ENCODE results near the gene NXN.
"Not testable (repeated sequence)": the region's sequence is repeated elsewhere in the genome, so short reads cannot be mapped to it uniquely, and the experiment has no call there.

NXN gene

DNA sequence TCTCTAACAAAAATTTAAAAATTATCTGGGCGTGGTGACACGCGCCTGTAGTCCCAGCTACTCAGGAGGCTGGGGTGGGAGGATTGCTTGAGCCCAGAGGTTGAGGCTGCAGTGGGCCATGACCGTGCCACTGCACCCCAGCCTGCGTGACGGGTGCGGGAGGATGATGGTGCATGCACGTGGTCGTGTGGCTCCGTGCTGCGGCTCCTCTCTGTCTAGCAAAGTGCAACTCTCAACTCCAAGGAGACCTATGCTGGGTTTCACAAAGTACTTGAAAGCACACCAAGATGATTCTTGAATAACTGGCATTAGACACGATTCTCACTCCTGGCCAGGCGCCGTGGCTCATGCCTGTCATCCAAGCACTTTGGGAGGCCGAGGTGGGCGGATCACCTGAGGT lies 25.8 kb downstream of the NXN start:
- no peak for DNase-seq (ENCODE audit: low read depth in 2 of 2)

DNA sequence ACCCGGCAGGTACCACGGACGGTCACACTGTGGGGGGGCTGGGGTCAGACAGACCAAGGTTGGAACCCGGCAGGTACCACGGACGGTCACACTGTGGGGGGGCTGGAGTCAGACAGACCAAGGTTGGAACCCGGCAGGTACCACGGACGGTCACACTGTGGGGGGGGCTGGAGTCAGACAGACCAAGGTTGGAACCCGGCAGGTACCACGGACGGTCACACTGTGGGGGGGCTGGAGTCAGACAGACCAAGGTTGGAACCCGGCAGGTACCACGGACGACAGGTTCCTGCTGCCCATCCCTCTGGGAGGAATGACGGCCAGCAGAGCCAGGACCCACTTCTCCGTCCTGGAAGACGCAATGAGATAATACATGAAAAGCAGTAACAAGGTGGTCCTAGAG lies 27.0 kb downstream of the NXN start:
- not testable (repeated sequence) for DNase-seq (ENCODE audit: low read depth in 2 of 2)

DNA sequence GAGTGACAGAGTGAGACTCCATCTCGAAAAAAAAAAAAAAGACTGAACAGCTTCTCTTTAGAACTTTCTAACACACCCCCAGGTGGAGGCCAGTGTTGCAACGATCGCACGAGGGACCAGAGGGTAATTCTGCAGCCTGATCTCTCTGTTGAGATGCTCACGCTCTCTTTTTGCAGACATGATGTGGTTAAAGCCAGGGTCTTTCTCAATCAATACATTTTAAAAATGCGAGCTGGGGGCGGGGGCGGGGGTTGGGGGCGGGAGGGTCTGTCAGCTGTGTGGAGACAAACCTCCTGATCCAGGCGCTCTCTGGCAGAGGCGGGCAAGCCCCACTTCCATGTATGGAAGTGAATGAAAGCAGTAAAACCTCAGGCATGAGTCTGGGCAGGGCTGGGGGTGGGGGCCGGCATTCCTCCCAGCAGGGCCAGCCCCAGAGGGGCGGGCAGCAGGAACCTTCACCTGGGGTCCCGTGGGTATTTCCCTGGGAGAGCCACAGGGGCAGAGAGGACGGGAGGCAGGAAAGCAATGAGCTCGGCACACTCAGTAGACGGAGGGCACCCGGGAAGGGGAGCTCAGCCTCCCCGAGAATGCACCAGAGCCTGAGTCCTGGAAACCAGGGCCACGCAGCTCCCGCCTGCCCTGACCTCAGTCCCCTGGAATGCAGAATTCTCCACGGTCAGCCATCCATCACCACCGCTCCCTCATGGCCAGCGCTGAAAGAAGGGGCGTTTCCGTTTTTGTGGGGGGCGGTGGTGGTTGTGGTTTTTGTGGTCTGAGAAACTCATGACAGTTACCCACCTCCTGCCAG lies 28.0 kb downstream of the NXN start:
- no peak for DNase-seq (ENCODE audit: low read depth in 2 of 2)

DNA sequence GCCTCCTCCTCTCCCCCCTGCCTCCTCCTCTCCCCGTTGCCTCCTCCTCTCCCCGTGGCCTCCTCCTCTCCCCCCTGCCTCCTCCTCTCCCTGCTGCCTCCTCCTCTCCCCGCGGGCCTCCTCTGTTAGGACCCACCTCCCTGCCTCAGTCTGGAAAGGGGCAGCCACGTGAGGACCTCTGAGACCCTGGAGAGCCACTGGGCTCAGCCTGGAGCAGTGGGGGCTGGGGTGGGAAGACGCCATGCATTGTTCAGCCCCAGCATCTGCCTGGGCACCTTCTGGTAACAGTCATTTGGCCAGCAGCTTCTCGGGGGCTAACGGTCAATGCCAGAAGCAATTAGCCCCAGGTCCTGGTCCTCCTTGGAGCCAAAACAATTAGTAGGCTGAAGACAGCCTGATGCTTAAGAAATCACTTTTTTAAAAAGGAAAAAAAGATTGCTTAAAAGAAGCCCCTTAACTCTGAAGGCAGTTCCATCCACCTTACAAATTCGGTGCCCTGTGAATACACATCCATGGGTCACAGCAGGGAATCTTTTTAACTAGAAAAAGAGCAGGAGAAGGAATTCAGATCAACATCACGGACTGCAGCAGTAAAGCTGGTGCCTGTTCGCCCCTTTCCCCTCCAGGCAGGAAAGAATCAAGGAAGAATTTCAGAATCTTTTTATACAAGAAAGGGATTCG lies 29.8 kb downstream of the NXN start:
- no peak for DNase-seq (ENCODE audit: low read depth in 2 of 2)

DNA sequence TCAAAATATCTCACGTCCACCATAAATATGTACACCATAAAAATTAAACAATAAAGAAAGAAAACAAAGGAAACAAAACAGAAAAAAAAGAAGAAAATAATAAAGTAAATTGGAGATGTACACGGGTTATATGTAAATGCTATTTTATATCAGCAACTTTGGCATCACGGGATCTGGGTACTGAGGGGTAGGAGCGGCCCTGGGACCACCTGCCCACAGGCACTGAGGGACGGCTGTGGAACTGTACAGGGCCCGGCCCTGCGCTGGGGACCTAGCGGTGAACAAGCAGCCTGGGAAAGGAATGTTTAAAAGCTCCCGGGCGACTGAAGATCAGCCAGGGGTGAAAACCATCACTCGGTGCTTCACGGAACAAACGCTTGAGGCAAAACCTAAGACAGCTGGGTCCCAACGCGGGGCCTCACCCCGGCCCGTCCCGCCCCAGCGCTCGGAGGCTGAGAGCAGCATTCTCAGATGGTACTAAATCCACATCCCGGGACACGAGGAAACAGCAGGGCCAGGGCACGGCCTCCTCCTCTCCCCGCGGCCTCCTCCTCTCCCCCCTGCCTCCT lies 31.2 kb downstream of the NXN start:
- no peak for DNase-seq (ENCODE audit: low read depth in 2 of 2)

DNA sequence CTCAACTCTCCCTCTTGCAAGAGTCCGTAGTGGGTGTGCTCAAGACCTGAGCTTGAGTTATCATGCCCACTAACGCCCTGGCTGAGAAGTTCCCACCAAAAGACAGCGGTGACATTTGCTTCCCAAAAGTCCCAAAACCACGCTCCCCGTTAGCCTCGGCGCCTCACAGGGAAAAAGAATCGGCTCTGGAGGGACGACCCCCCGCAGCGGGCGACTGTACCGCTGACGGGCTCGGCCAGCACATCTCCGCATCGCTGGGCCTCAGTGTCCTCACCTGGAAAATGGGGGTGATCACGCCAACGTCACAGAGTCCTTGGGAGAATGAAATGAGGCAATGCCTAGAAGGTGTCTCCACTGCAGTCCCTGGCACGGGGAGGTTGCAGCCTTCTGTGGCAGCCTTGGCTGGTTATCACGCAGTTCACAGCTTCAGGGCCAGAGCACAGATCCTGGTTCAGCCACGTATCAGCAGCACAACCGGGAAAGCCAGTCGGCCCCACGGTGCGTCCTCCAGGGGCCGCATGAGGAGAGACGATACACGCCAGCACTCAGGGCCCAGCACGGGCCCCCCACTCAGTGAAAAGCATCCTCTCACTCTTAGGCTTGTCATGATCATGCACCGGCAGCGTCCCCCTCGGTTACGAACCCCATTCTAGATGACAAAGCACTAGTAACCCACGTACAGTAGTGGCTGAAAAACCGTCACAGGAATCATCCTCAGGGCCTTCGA lies 32.9 kb downstream of the NXN start:
- DNase-seq (ENCODE audit: low read depth in 2 of 2) = no peak

DNA sequence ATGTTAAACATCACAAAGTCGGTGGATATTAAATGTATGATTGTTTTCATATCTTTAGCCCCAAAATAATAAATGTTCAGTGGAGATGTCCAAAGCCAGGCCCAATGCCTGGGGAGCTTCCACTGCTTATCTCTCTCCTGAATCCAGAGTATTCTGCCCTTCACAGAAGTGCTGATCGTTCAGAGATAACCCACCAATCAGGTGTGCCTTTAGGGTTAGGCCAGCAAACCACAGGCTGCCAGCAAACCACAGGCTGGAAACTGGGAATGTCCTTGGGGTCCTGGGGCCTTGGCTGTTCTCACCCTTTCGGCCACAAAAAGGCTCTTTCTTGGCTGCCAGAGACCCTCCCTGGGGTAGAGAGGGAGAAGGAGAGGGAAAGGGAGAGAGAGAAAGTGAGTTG lies 33.9 kb downstream of the NXN start:
- DNase-seq (ENCODE audit: low read depth in 2 of 2) = no peak

DNA sequence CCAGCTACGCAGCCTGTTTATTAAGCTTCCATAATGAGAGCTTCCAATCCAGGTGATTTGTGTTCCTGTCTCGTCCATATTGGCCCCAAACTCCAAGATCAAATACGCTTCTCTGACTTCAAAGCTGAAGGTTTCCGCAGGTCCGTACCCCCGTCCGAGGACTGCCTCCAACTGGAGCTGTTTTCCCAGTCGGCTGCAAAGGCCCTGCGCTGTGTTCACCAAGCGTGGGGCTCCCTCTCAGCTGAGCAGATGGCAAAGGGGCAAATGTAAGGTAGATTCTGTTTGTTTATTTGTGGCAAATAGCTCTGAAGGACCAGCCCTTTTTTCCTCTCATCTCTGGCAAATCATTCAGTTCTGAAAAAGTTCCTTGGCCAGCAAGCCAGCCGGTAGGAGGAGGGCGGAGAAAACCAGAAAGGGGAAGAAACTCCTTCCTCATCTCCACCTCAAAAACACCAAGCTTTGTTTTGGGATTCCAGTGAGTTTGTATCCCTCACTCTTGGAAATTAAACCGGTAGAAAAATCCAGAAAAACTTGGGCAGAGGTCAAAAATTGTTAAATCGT lies 35.2 kb downstream of the NXN start:
- no peak for DNase-seq (ENCODE audit: low read depth in 2 of 2)

DNA sequence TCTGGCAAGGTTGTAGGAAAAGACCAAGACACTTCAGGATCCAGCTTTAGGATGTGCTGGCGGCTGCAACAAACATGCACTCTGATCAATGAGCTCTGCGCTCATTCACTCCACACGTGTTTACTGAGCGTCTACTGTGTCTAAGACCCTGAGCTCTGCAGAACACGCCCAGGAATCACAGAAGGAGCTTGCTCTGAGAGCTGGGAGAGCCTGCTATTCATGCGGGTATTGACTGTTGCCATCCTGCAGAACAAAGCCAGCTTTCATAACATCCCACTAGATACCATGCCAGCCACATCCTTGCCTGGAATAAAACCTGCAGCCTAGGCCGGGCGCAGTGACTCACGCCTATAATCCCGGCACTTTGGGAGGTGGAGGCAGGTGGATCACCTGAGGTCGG lies 44.1 kb downstream of the NXN start:
- no peak for DNase-seq (ENCODE audit: low read depth in 2 of 2)

DNA sequence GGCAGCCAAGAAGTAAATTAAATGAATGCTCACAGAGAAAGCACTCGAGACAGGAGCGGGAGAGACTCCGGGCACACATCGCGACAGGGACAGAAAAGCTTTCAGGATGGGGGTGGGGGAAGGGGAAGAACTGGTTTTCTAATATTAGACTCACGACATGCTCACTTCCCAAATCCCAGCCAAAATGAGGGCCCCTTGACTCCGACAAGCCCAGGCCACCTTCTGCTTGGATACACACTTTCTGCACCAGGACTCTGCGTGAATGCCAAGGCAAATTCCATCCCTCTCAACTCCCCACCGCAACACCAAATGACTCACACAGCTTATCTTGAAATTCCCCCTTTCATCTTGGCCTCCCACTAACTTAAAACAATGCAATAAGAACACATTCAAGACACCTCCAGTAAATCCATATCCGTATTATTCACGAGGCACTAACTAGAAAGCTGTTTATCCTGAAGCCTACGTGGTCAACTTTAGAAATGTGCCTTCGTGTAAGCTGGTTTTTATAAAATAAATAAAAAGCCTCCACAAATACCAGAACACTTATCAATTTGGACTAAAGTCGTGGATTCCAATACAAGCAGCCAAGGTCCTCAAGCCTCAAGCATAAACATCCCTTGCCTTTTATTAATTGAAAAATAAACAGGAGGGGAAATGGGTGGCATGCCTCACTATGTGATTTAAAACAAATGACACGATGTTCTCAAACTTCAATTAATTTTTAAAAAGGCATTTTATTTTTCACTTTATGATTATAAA lies 46.1 kb downstream of the NXN start:
- DNase-seq (ENCODE audit: low read depth in 2 of 2) = no peak

DNA sequence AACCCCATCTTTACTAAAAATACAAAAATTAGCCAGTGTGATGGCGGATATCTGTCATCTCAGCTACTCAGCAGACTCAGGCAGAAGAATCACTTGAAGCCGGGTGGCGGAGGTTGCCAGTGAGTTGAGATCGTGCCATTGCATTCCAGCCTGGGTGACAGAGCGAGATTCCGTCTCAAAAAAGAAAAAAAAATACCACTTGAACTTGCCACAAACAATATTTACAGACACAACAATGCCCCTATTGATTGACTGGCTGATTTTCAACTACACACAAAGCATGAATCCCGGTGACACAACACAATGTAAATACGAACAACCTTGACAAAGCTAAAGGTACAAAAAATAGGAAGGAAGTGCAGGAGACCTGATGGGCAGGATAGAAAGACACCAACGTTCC lies 49.3 kb downstream of the NXN start:
- no peak for DNase-seq (ENCODE audit: low read depth in 2 of 2)

DNA sequence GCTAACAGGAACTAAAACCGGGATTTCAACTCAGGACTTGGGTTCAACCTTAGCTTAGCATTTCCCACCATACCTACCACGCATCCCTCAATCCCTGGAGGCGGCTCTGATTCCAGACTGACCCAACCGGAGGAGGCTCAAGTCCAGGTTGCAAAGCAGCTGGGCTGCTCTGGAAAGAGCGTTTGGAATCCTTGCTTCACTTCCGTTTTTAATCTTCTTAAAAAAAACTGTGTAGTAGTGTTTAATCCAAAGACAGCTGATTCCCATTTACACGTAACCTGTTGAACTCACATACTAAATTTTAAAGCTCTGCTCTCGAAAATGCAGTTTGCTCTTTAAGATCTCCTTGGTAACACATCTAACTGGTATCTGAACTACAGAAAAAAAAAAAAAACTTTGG lies 50.0 kb downstream of the NXN start:
- DNase-seq (ENCODE audit: low read depth in 2 of 2) = no peak

DNA sequence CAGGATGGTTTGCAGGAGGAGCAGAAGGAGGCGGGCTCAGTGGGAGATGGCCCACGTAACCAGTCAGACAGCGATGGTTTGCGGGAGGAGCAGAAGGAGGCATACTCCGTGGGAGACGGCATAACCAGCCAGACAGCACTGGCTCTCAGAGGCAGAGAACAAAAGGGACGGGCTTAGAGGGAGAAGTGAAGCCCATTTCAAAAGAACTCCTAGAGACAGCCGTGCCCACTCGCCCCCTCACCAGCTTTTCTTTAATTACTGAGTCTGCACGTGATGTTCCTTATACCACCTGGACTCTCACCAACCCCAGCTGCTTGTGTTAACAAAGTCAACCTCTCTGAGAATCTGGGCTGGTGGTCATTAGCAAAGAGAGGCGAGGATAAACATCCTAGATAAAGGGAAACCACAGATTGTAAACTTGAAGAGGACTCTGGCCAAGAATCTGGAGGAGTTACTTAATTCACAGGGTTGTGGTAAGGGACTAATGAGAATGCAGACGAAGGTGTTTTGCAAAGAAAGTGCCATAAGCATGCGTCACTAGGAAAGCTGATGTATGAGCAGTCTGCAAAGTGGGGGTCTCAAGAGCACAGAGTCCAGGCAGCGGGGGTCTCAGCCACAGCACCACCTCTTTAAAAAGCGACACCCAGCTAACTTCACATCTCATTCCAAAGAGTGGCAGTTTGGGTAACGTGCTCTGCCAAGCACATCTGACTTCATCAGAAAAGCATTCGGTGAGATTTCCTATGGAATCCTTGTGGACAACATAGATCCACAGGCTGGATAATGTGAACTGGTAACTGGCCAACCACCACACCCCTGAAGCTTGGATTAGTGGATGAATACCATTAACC lies 51.7 kb downstream of the NXN start:
- DNase-seq (ENCODE audit: low read depth in 2 of 2) = no peak

DNA sequence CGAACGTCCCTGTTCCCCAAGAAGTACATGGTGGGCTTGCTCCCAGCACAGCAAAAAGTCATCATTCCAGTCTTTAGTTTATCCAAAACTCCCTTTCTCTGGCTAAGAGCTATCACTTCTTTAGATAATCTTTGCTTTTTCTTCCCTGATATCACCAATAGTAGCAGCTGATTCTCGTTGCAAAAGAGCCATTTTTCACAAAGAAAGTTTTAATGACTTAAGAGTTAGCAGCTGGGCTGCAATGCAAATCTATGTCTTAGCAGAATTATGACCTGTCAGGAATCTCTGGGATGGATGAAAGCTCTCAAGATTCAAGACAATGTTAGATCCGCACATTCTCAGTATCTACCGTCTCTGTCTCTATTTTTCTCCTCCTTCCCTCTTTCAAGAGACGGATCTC lies 53.8 kb downstream of the NXN start:
- no peak for DNase-seq (ENCODE audit: low read depth in 2 of 2)

DNA sequence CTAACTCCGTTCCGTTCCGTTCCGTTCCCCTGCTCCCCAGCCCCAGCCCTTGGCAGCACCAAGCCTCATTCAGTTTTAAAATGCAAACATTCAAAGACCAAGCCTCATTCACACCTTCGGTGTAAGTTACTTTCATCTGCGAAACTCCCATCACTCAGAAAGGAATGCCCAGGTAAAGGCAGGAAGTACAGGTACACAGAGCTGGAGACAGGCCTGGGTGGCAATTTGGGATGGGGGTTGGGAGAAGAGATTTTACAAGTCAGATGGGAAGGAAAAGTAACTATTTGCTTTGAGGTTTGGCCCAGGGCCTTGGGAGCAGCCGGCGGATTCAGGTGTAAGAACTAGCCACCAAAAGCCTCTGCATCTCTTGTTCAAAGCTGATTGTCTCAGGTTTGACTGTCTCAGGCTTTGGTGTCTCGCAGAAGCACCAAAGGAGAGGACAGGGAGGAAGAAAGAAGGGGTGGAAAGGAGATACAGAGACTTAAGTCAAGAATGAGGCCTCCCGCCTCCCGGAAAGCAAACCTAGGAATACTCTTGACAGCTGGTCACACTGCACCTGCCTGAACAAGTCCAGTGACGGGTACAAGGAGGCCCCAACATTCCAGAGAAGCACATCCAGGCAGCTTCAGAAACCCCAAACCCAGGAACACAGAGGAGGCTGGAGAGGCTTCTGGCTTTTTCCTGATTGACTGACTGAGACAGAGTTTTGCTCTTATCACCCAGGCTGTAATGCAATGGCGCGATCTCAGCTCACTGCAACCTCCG lies 54.7 kb downstream of the NXN start:
- no peak for DNase-seq (ENCODE audit: low read depth in 2 of 2)

DNA sequence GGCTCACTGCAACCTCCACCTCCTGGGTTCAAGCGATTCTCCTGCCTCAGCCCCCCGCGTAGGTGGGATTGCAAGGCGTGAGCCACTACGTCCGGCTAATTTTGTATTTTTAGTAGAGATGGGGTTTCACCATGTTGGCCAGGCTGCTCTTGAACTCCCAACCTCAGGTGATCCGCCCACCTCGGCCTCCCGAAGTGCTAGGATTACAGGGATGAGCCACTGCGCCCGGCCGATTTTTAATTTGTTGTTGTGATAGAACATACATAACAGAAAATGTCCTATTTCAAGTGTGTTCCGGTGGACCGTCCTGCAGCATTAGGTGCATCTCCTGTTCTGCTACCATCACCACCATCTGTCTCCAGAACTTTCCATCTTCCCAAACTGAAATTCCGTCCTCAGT lies 55.3 kb downstream of the NXN start:
- DNase-seq (ENCODE audit: low read depth in 2 of 2) = not testable (repeated sequence)

DNA sequence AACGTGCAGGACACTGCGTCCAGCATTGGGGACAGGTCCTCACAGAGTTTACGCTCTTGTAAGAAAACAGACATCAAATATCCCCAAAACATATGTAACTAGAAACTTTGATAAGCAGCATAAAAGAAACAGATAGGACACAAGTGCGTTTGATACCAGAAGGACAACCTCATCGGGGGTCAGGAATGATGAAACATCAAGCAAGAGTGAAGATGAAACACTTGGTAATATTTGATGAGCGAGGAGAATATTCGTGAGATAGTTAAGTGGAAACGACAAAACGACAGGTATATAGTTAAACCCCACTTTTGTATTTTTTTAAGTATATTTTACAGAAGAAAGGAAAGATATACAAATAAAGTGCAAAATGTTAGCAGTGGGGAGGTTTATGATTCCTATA lies 55.9 kb downstream of the NXN start:
- no peak for DNase-seq (ENCODE audit: low read depth in 2 of 2)

DNA sequence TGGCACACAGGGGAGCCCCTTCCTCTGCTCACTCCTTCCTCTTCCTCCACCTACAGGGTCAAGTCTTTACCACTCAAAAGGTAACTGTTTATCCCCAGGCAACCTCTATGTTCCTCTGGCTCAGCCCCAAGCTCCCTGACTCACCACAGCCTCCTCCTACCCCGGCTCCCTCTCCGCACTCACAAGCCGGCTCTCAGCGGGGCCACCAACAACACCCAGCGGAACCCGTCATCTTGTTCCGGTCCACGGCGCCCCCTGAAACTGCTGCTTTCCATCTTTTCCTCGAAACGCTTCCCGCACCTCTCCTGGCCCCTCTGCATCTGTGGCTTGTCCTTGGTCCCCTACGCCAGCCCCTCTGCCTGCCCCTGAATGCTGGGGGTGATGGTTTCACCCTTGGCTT lies 58.4 kb downstream of the NXN start:
- no peak for DNase-seq (ENCODE audit: low read depth in 2 of 2)

DNA sequence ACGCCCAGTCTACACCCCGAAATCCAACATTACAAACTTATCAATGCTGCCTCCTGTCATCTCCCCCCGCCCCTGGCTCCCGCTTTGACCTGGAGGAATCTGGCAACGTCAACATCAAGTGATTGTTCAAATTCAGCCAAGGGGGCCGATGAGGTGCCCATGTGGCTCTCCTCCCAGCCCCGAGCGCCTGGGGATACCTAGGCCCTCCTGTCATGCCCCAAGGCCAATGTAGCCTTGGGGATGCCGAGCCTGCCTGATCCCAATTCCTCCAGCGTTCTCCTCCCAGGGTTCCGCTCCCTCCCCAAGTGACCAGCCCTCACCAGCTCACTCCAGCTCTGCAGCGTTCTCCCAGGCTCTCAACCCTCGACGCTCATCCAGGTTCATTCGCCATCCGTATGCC lies 59.4 kb downstream of the NXN start:
- no peak for DNase-seq (ENCODE audit: low read depth in 2 of 2)

Data from stimulated activated CD4-positive, alpha-beta T cell treated with anti-CD3 and anti-CD28 coated beads, Interleukin-12 subunit alpha, Interleukin-12 subunit beta, amount 100 ng/mL, for 24 hours (primary cell).